RWPE2 (cell line): ENCODE data around the gene SEL1L.

Experiments
- ATAC-seq: fragments of 200-7000 bp; cut with Tn5 transposase; 3 replicates; pipeline ENCODE4 v1.9.1; 2021; ENCODE audit warnings: low read depth
- DNase-seq: peaks from one replicate; pipeline ENCODE4 v3.0.0-alpha.2; 2020; ENCODE audit warnings: low spot score
- H3K27ac ChIP-seq: fragments of 450-650 bp; 2 replicates; pipeline ENCODE4 v1.5.1; 2017; ENCODE audit warnings: mild to moderate bottlenecking; ENCODE audit not compliant: poor library complexity, severe bottlenecking
- H3K27me3 ChIP-seq: fragments of 250-450 bp; sonication (Bioruptor Pico); 2 replicates; pipeline ENCODE4 v1.5.1; 2021; ENCODE audit warnings: mild to moderate bottlenecking, moderate library complexity; ENCODE audit not compliant: insufficient read depth, poor library complexity, severe bottlenecking
- H3K36me3 ChIP-seq: fragments of 250-450 bp; sonication (Bioruptor Pico); 2 replicates; pipeline ENCODE4 v1.5.1; 2020; ENCODE audit warnings: low read depth, mild to moderate bottlenecking, moderate library complexity
- H3K4me1 ChIP-seq: fragments of 250-450 bp; sonication (Bioruptor Pico); 2 replicates; pipeline ENCODE4 v1.5.1; 2021; ENCODE audit warnings: mild to moderate bottlenecking, moderate library complexity; ENCODE audit not compliant: insufficient read depth, poor library complexity, severe bottlenecking
- H3K4me3 ChIP-seq: fragments of 250-450 bp; sonication (Bioruptor Pico); 2 replicates; pipeline ENCODE4 v1.5.1; 2021; ENCODE audit warnings: mild to moderate bottlenecking, moderate library complexity; ENCODE audit not compliant: severe bottlenecking
- H3K9me3 ChIP-seq: fragments of 250-450 bp; sonication (Bioruptor Pico); 2 replicates; pipeline ENCODE4 v1.5.1; 2021; ENCODE audit warnings: mild to moderate bottlenecking, moderate library complexity; ENCODE audit not compliant: severe bottlenecking
- TF ChIP-seq, protein P1 (sequence below): fragments of 450-650 bp; IDR thresholded peaks from one replicate; pipeline ENCODE4 v1.5.1; 2017; ENCODE audit warnings: mild to moderate bottlenecking, moderate library complexity; ENCODE audit not compliant: poor library complexity, severe bottlenecking

The SEL1L gene

DNA sequence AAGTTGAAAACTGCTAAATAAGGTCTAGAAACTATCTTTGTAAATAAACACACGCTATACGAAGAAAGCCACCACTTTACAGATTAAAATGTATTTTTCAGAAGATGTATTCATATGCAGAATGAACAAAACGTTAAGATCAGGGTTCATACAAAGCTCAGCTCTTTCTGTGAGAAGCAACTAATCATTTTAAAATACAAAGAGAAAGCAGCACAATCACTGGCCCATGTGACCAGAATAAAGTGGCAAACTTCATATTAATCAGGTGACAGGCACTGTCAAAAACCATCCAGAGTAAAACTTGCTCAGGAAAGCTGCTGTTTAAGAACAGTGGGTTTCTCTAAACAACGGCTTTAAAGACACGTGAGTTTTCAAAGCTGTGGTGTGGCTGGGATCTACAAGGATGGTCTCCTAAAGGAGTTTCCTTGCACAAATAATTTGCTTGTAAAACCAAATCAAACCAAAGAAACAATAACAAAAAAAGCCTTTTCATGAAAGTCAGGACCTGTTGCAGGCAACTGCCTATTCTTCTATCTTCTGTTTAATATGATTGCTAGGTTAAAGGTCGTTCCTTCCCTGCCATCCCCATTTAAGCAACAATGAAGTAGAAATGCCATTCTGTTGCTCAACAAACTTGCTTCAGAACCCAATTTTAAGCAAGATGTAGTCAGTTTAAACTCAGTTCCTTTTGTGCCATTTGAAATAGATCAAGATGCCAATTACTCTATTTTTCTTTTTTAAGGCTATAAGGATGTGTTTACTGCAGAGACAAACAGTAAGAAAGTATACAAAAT lies 22.3 kb downstream of the SEL1L start:
- TF ChIP-seq, protein P1, sequence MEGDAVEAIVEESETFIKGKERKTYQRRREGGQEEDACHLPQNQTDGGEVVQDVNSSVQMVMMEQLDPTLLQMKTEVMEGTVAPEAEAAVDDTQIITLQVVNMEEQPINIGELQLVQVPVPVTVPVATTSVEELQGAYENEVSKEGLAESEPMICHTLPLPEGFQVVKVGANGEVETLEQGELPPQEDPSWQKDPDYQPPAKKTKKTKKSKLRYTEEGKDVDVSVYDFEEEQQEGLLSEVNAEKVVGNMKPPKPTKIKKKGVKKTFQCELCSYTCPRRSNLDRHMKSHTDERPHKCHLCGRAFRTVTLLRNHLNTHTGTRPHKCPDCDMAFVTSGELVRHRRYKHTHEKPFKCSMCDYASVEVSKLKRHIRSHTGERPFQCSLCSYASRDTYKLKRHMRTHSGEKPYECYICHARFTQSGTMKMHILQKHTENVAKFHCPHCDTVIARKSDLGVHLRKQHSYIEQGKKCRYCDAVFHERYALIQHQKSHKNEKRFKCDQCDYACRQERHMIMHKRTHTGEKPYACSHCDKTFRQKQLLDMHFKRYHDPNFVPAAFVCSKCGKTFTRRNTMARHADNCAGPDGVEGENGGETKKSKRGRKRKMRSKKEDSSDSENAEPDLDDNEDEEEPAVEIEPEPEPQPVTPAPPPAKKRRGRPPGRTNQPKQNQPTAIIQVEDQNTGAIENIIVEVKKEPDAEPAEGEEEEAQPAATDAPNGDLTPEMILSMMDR, result no peak
- no peak for DNase-seq

DNA sequence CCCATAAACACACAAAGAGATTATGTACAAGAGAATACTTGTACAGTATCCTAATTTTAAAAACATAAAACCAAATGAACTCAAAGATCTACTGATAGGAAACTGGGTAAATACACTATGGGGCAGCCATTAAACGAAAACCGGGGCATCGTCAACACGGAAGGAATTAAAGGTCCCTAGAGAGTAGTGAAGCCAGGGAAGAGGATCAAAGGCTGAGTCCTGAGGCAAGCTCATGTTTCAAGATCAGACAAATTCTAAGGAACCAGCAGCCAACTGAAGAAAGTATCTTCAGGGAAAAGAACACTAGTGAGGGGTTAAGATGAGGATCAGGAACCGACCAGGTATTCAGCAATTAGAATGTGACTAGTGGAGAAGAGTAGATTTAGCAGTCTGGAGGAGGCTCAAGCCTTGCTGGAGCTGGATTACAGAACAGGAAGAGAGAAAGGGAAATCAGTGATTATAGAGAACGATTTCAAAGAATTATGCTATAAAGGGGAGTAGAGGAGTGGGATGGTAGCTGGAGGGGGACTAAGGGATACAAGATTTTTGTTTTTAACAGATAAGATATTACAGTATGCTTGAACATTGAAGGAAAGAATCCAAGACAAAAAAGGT lies 23.7 kb downstream of the SEL1L start:
- no peak overlapping the region for H3K4me3 ChIP-seq
- no peaks in the 10 kb centered on the region for H3K27me3 ChIP-seq
- peaks cover 81% of the 10 kb centered on the region for H3K36me3 ChIP-seq
- no peak overlapping the region for H3K27ac ChIP-seq
- TF ChIP-seq, protein P1, result no peak
- H3K9me3 ChIP-seq, result no peaks in the 10 kb centered on the region
- H3K4me1 ChIP-seq, result no peaks in the 10 kb centered on the region
- DNase-seq (no peak), ATAC-seq (peak; percentile 25; the same call in 2 of the 3 replicates)

More for the DNA sequence above, 22.3 kb downstream of the SEL1L start:
- Histone ChIP-seq H3K36me3 (peaks cover 74% of the 10 kb centered on the region), H3K27me3 (no peaks in the 10 kb centered on the region), H3K9me3 (no peaks in the 10 kb centered on the region), H3K27ac (no peak overlapping the region), H3K4me1 (no peaks in the 10 kb centered on the region), H3K4me3 (no peak overlapping the region)
- no peak for ATAC-seq

DNA sequence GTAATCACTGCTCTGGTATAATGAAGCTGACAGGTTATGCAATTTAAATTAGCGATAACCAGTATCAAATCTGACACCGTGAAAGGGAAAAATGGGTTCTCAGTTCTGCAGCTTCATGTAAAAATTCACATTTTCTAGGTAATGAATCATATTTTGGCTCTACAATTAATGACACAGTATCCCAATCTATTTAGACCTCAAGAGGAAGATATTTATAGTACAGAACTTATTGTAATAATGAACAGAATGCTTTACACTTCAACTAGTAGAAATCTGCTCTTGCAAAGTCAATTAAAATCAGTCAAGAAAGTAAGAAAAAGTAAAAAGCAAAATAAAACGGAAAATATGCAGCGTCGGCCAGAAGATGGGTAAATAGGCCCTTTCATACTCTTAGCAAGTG lies 24.3 kb downstream of the SEL1L start:
- ATAC-seq (no peak), DNase-seq (no peak)
- TF ChIP-seq, protein P1, result no peak
- Histone ChIP-seq H3K27me3 (no peaks in the 10 kb centered on the region), H3K9me3 (no peaks in the 10 kb centered on the region), H3K36me3 (peaks cover 83% of the 10 kb centered on the region), H3K27ac (no peak overlapping the region), H3K4me3 (no peak overlapping the region), H3K4me1 (no peaks in the 10 kb centered on the region)

DNA sequence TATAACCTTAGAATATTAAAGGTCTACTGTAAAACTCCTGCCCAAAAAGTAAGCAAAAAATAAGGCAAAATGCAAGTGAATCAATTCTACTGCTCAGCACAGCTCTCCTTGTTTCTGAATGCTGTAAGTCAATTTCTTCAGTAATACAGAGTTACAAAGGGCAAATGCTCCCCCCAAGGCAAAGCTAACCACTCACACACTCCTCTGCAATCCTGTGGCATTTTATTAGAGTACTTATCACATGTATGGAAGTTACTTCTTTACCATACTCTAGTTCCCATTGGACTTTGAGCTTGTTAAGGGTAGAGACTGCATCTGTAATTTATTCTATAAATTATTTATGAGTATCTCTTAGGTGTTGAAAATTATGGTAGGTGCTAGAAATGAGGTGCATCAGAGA lies 27.2 kb downstream of the SEL1L start:
- ATAC-seq, result no peak
- no peak for DNase-seq

More for the DNA sequence above, 27.2 kb downstream of the SEL1L start:
- Histone ChIP-seq H3K27me3 (no peaks in the 10 kb centered on the region), H3K9me3 (no peaks in the 10 kb centered on the region), H3K4me1 (no peaks in the 10 kb centered on the region), H3K4me3 (no peak overlapping the region), H3K36me3 (peaks cover 88% of the 10 kb centered on the region), H3K27ac (no peak overlapping the region)
- TF ChIP-seq, protein P1, result no peak
